HL-60 (cell line): ENCODE results near the gene GLT1D1.

ENCODE experiments used
- DNase-seq, 2 experiments: peaks; one replicate each; pipeline ENCODE4 v3.0.0-alpha.2; 2010 to 2020; ENCODE audit warnings: low read depth in 1 of 2, low spot score in 1 of 2
- H3K27ac ChIP-seq: fragments of 250-450 bp; sonication (Bioruptor Pico); replicated peaks from 2 replicates; pipeline ENCODE4 v1.5.1; 2020; ENCODE audit warnings: mild to moderate bottlenecking, moderate library complexity
- H3K27me3 ChIP-seq: fragments of 250-450 bp; sonication (Bioruptor Pico); 2 replicates; pipeline ENCODE4 v1.5.1; 2021; ENCODE audit warnings: mild to moderate bottlenecking, moderate library complexity; ENCODE audit not compliant: insufficient read depth, poor library complexity, severe bottlenecking
- H3K4me3 ChIP-seq: replicated peaks from 2 replicates; pipeline ENCODE4 v1.5.1; 2011; ENCODE audit warnings: mild to moderate bottlenecking, control low read depth, low read length; ENCODE audit not compliant: insufficient read depth
- CTCF ChIP-seq: IDR thresholded peaks from one replicate; pipeline ENCODE4 v1.5.1; 2011; ENCODE audit warnings: low read length, control low read depth, inconsistent platforms; ENCODE audit not compliant: insufficient read depth
- GABPA ChIP-seq: IDR thresholded peaks from 2 replicates; pipeline ENCODE4 v1.6.1; 2012; ENCODE audit warnings: low read depth
- POLR2AphosphoS5 ChIP-seq: IDR thresholded peaks from 2 replicates; pipeline ENCODE4 v1.6.1; 2012; ENCODE audit warnings: low read depth
- REST ChIP-seq: IDR thresholded peaks from 2 replicates; pipeline ENCODE4 v1.6.1; 2012; ENCODE audit warnings: low read depth; ENCODE audit not compliant: insufficient replicate concordance
- SPI1 ChIP-seq: IDR thresholded peaks from 2 replicates; pipeline ENCODE4 v1.6.1; 2012; ENCODE audit warnings: low read depth, mild to moderate bottlenecking, borderline replicate concordance

Gene GLT1D1

GRCh38 chr12:128823216-128823915 lies 29.9 kb upstream of the GLT1D1 start:
- H3K4me3 ChIP-seq = peak overlapping the region; percentile 97
- TF ChIP-seq REST (no peak), SPI1 (no peak), GABPA (no peak)
- peak overlapping the region; percentile 81 for H3K27ac ChIP-seq
- no peaks in the 10 kb centered on the region for H3K27me3 ChIP-seq
- DNase-seq = no peak

GRCh38 chr12:128823916-128824839 lies 29.1 kb upstream of the GLT1D1 start, which contains the start of gene SLC15A4:
SLC15A4 (minus strand) TSS chr12:128823958; CDS start chr12:128823943, 15 bp downstream.
- Histone ChIP-seq H3K27me3 (no peaks in the 10 kb centered on the region), H3K27ac (peak within 1 kb of the TSS; percentile 90), H3K4me3 (peak within 1 kb of the TSS; percentile 97)
- TF ChIP-seq REST (peak; percentile 62), GABPA (peak; percentile 90), POLR2AphosphoS5 (peak; percentile 91), CTCF (peak; percentile 1), SPI1 (no peak)
- DNase-seq = peak; percentile 89 to 96

- TF ChIP-seq POLR2AphosphoS5 (no peak), GABPA (no peak), CTCF (no peak), SPI1 (no peak), REST (no peak)
- no peak overlapping the region for H3K4me3 ChIP-seq
- H3K27ac ChIP-seq = no peak overlapping the region
- no peaks in the 10 kb centered on the region for H3K27me3 ChIP-seq
- DNase-seq = no peak
These were observed 27.4 kb upstream of the GLT1D1 start for GRCh38 chr12:128825835-128826234.
